Hepatocyte (in vitro differentiated cells): ENCODE data around the gene CELSR1. TPM values are rescaled to one million over a fixed set of nuclear protein-coding genes. Genes with fewer than 3 reads are reported as not detected.

Source experiments
- DNase-seq: peaks from one replicate; pipeline ENCODE4 v3.0.0-alpha.2; 2016; ENCODE audit warnings: low spot score
- H2AFZ ChIP-seq: fragments of 200-600 bp; sonication (generic); 2 replicates; pipeline ENCODE4 v1.6.0; 2016; ENCODE audit warnings: antibody characterized with exemption, mild to moderate bottlenecking
- H3K27ac ChIP-seq: fragments of 200-600 bp; sonication (generic); 2 replicates; pipeline ENCODE4 v1.5.1; 2016; ENCODE audit warnings: mild to moderate bottlenecking
- H3K27me3 ChIP-seq: fragments of 200-600 bp; sonication (generic); 2 replicates; pipeline ENCODE4 v1.6.1; 2016
- H3K36me3 ChIP-seq: fragments of 200-600 bp; sonication (generic); replicated peaks from 2 replicates; pipeline ENCODE4 v1.5.1; 2016; ENCODE audit warnings: low read depth; ENCODE audit not compliant: insufficient read depth
- H3K4me1 ChIP-seq: fragments of 200-600 bp; sonication (generic); 2 replicates; pipeline ENCODE4 v1.5.1; 2016; ENCODE audit warnings: mild to moderate bottlenecking, moderate library complexity; ENCODE audit not compliant: insufficient read depth
- H3K4me2 ChIP-seq: fragments of 200-600 bp; sonication (generic); 2 replicates; pipeline ENCODE4 v1.6.0; 2016
- H3K4me3 ChIP-seq: fragments of 200-600 bp; sonication (generic); 2 replicates; pipeline ENCODE4 v1.5.1; 2016; ENCODE audit warnings: mild to moderate bottlenecking
- H3K79me2 ChIP-seq: fragments of 200-600 bp; sonication (generic); 2 replicates; pipeline ENCODE4 v1.6.0; 2017; ENCODE audit warnings: mild to moderate bottlenecking
- H3K9me2 ChIP-seq: fragments of 200-600 bp; sonication (generic); replicated peaks from 2 replicates; pipeline ENCODE4 v1.6.0; 2017; ENCODE audit warnings: mild to moderate bottlenecking; ENCODE audit not compliant: insufficient read depth
- H3K9me3 ChIP-seq: fragments of 200-600 bp; sonication (generic); 2 replicates; pipeline ENCODE4 v1.5.1; 2016; ENCODE audit warnings: low read depth, mild to moderate bottlenecking
- H4K20me1 ChIP-seq: fragments of 200-600 bp; sonication (generic); 2 replicates; pipeline ENCODE4 v1.6.0; 2016; ENCODE audit warnings: mild to moderate bottlenecking; ENCODE audit not compliant: insufficient read depth, poor library complexity, severe bottlenecking
- EZH2 ChIP-seq: fragments of 200-600 bp; sonication (generic); IDR thresholded peaks from 2 replicates; pipeline ENCODE4 v1.6.1; 2016; ENCODE audit warnings: antibody characterized with exemption, mild to moderate bottlenecking, borderline replicate concordance
- EZH2phosphoT487 ChIP-seq: fragments of 200-600 bp; sonication (generic); IDR thresholded peaks from one replicate; pipeline ENCODE4 v1.6.1; 2018; ENCODE audit warnings: antibody characterized with exemption, mild to moderate bottlenecking, low read depth, moderate library complexity; ENCODE audit not compliant: unreplicated experiment, severe bottlenecking
- WGBS: methylation state at CpG from one replicate; pipeline ENCODE4 v1.1.6; 2016; ENCODE audit warnings: low lambda C conversion rate; ENCODE audit errors: missing lambda C conversion rate; 5-methylcytosine and 5-hydroxymethylcytosine counted together
- polyA plus RNA-seq: library from polyadenylated mRNA; unstranded; fragments of >200 nt; fragmentation: Nextera tagmentation; extraction: Ambion mirVana; gene quantifications from 2 replicates; pipeline ENCODE4 v1.2.1, GENCODE V29; 2016
- total RNA-seq: library from RNA; depleted of rRNA; stranded (reverse); fragments of >200 nt; gene quantifications from 2 replicates; pipeline ENCODE4 v1.2.3, GENCODE V29; 2014
- TF ChIP-seq, protein P1 (sequence below): fragments of 200-600 bp; sonication (generic); IDR thresholded peaks from 2 replicates; pipeline ENCODE4 v1.5.1; 2016; ENCODE audit warnings: antibody characterized with exemption, mild to moderate bottlenecking; ENCODE audit not compliant: poor library complexity

CELSR1 gene
- total and polyA plus RNA-seq, 2 experiments from 2014 or later: 3.0 to 8.7 TPM

DNA sequence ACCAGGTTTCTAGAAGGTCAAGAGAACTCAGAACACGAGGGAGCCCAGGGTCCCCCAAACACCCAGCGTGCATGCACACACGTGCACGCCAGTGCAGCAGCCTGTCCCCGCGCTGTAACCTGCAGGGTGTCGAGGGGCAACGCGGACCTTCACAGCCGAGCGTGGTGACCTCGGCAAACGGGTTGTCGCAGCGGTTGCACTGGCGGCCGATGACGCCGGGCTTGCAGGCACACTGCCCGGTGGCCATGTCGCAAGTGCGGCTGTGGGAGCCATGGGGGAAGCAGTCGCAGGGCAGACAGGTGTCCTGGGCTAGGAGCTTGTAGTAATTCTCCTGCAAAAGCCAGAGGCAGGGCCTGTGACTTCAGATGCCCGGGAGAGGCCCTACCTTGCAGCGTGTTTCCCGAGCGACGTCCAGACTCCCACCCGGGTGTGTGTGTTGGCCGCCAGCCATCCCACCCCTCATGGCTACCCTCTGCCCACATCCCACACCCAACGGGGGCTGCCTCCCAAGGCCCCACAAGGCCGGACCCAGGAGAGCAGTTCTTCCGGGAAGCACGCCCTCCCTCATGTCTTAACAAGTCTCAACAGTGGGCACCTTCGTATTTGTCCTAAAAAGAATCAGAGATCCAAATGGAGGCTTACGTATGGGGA lies 145.8 kb downstream of the CELSR1 start:
- Histone ChIP-seq H2AFZ (no peak overlapping the region), H3K27me3 (no peaks in the 10 kb centered on the region), H3K9me3 (no peaks in the 10 kb centered on the region), H3K36me3 (no peaks in the 10 kb centered on the region), H3K9me2 (no peaks in the 10 kb centered on the region), H4K20me1 (no peaks in the 10 kb centered on the region), H3K79me2 (no peaks in the 10 kb centered on the region), H3K27ac (no peak overlapping the region), H3K4me3 (no peak overlapping the region), H3K4me1 (no peaks in the 10 kb centered on the region), H3K4me2 (no peak overlapping the region)
- no peak for TF ChIP-seq EZH2phosphoT487
- TF ChIP-seq EZH2: no peak
- TF ChIP-seq, protein P1, sequence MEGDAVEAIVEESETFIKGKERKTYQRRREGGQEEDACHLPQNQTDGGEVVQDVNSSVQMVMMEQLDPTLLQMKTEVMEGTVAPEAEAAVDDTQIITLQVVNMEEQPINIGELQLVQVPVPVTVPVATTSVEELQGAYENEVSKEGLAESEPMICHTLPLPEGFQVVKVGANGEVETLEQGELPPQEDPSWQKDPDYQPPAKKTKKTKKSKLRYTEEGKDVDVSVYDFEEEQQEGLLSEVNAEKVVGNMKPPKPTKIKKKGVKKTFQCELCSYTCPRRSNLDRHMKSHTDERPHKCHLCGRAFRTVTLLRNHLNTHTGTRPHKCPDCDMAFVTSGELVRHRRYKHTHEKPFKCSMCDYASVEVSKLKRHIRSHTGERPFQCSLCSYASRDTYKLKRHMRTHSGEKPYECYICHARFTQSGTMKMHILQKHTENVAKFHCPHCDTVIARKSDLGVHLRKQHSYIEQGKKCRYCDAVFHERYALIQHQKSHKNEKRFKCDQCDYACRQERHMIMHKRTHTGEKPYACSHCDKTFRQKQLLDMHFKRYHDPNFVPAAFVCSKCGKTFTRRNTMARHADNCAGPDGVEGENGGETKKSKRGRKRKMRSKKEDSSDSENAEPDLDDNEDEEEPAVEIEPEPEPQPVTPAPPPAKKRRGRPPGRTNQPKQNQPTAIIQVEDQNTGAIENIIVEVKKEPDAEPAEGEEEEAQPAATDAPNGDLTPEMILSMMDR: no peak
- DNase-seq: no peak
- WGBS: 96% methylated on average over 35 of the region's 36 CpGs

DNA sequence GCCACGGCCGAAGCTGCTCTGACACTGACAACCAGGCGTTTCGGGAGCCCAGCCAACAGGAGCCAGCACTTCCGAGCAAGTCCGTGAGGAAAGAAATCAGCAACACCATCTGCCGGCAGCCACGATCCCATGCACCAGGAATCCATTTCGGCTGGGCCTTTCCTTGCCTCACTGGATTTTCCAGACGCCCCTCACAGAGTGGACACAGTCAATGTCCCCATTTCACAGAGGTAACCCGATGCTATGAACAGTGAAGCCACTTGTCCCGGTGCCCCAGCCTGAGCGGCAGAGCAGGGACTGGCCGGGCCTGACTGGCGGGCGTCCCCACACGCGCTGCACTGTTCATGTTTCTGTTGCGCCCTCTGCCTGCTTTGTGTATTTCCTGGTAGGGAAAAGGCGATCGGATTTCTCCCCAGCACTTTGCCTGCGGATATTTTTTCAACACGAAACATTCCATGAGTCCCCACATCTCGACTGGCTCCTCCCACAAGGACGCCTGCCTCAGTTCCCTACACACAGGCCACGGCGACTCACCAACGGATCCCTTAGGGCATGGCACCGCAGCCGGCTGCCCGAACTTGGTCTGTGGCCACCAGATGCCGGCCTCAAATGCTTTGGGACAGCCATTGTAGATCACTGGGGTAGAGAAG lies 146.6 kb downstream of the CELSR1 start:
- H4K20me1 ChIP-seq: no peaks in the 10 kb centered on the region
- no peaks in the 10 kb centered on the region for H3K9me3 ChIP-seq
- H3K27me3 ChIP-seq: no peaks in the 10 kb centered on the region
- no peak overlapping the region for H3K4me2 ChIP-seq
- H3K27ac ChIP-seq: no peak overlapping the region
- DNase-seq: no peak
- H3K4me3 ChIP-seq: no peak overlapping the region
- H3K79me2 ChIP-seq: no peaks in the 10 kb centered on the region
- H3K9me2 ChIP-seq: no peaks in the 10 kb centered on the region
- H3K4me1 ChIP-seq: no peaks in the 10 kb centered on the region
- TF ChIP-seq, protein P1: peak; percentile 13
- no peak for TF ChIP-seq EZH2phosphoT487
- no peak overlapping the region for H2AFZ ChIP-seq
- H3K36me3 ChIP-seq: no peaks in the 10 kb centered on the region
- WGBS: 82% methylated on average over 32 of the region's 32 CpGs

DNA sequence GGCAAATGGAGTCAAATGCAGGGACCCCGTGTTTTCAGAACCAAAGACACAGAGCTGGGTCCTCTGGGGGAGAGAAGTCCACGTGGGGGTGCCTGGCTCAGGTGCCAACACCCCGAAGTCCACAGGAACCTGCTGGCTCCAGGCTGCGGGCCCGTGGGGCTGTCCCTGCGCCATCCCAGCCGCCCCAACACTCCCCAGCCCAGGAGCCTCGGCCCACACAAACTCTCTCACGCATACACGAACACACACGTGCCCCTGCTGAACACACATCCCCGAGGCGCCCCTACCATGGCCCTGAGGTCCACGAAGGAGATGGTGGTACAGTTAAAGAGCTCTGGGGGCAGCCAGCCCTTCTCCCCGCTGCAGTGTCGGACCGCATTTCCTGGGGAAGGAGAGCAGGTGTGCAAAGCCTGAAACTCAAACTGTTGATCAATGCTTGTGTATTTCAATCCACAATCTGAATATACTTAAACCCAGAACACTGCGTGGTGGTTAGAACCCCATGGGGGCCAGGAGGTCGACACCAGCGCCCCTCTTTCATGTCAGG lies 147.2 kb downstream of the CELSR1 start:
- 92% methylated on average over 20 of the region's 20 CpGs for WGBS
- no peaks in the 10 kb centered on the region for H3K4me1 ChIP-seq
- H3K4me3 ChIP-seq: no peak overlapping the region
- DNase-seq: no peak
- H3K9me2 ChIP-seq: no peaks in the 10 kb centered on the region
- TF ChIP-seq EZH2phosphoT487 (no peak), EZH2 (no peak)
- TF ChIP-seq, protein P1: no peak
- no peaks in the 10 kb centered on the region for H3K36me3 ChIP-seq
- no peaks in the 10 kb centered on the region for H4K20me1 ChIP-seq
- no peak overlapping the region for H3K27ac ChIP-seq
- no peaks in the 10 kb centered on the region for H3K27me3 ChIP-seq
- no peaks in the 10 kb centered on the region for H3K79me2 ChIP-seq
- H2AFZ ChIP-seq: no peak overlapping the region
- H3K4me2 ChIP-seq: no peak overlapping the region
- no peaks in the 10 kb centered on the region for H3K9me3 ChIP-seq
